HEK293 (cell line): Measurements from ENCODE around the gene CAP1.

ENCODE experiments used
- ATF2 ChIP-seq: fragments of 450-650 bp; formaldehyde crosslinking; IDR thresholded peaks from 2 replicates; pipeline ENCODE4 v1.5.1; 2016; ENCODE audit warnings: missing biosample characterization, missing genetic modification characterization, low read depth
- CTCF ChIP-seq: fragments of 450-650 bp; formaldehyde crosslinking; IDR thresholded peaks from 2 replicates; pipeline ENCODE4 v1.5.1; 2016; ENCODE audit warnings: missing biosample characterization, missing genetic modification characterization
- GLI4 ChIP-seq: fragments of 450-650 bp; formaldehyde crosslinking; IDR thresholded peaks from 2 replicates; pipeline ENCODE4 v1.5.1; 2016; ENCODE audit warnings: missing biosample characterization, missing genetic modification characterization
- INSM2 ChIP-seq: fragments of 450-650 bp; formaldehyde crosslinking; IDR thresholded peaks from 2 replicates; pipeline ENCODE4 v1.5.1; 2016; ENCODE audit warnings: missing biosample characterization, missing genetic modification characterization
- KLF17 ChIP-seq: fragments of 450-650 bp; formaldehyde crosslinking; IDR thresholded peaks from 2 replicates; pipeline ENCODE4 v1.5.1; 2016; ENCODE audit warnings: missing biosample characterization, missing genetic modification characterization
- ZBTB17 ChIP-seq: fragments of 450-650 bp; formaldehyde crosslinking; IDR thresholded peaks from 2 replicates; pipeline ENCODE4 v1.5.1; 2016; ENCODE audit warnings: missing biosample characterization, missing genetic modification characterization
- ZFP3 ChIP-seq: fragments of 450-650 bp; formaldehyde crosslinking; IDR thresholded peaks from 2 replicates; pipeline ENCODE4 v1.5.1; 2016; ENCODE audit warnings: low read depth, missing biosample characterization, missing genetic modification characterization
- ZNF138 ChIP-seq: fragments of 450-650 bp; formaldehyde crosslinking; IDR thresholded peaks from 2 replicates; pipeline ENCODE4 v1.5.1; 2016; ENCODE audit warnings: missing biosample characterization, missing genetic modification characterization, borderline replicate concordance
- ZNF140 ChIP-seq: fragments of 450-650 bp; formaldehyde crosslinking; IDR thresholded peaks from 2 replicates; pipeline ENCODE4 v1.5.1; 2016; ENCODE audit warnings: missing biosample characterization, missing genetic modification characterization
- ZNF292 ChIP-seq: fragments of 450-650 bp; formaldehyde crosslinking; IDR thresholded peaks from 2 replicates; pipeline ENCODE4 v1.5.1; 2016; ENCODE audit warnings: low read depth, missing biosample characterization, missing genetic modification characterization, borderline replicate concordance
- ZNF362 ChIP-seq: fragments of 450-650 bp; formaldehyde crosslinking; IDR thresholded peaks from 2 replicates; pipeline ENCODE4 v1.5.1; 2016; ENCODE audit warnings: missing biosample characterization, missing genetic modification characterization
- ZNF416 ChIP-seq: fragments of 450-650 bp; formaldehyde crosslinking; IDR thresholded peaks from 2 replicates; pipeline ENCODE4 v1.5.1; 2016; ENCODE audit warnings: missing biosample characterization, missing genetic modification characterization
- ZNF426 ChIP-seq: fragments of 450-650 bp; formaldehyde crosslinking; IDR thresholded peaks from 2 replicates; pipeline ENCODE4 v1.5.1; 2017; ENCODE audit warnings: missing biosample characterization, missing genetic modification characterization, mild to moderate bottlenecking, inconsistent platforms, moderate library complexity
- ZNF501 ChIP-seq: fragments of 450-650 bp; formaldehyde crosslinking; IDR thresholded peaks from 2 replicates; pipeline ENCODE4 v1.5.1; 2016; ENCODE audit warnings: missing biosample characterization, missing genetic modification characterization
- ZNF510 ChIP-seq: fragments of 450-650 bp; formaldehyde crosslinking; IDR thresholded peaks from 2 replicates; pipeline ENCODE4 v1.5.1; 2018; ENCODE audit warnings: mild to moderate bottlenecking, missing genetic modification characterization, missing biosample characterization; ENCODE audit not compliant: insufficient replicate concordance
- ZNF514 ChIP-seq: fragments of 450-650 bp; formaldehyde crosslinking; IDR thresholded peaks from 2 replicates; pipeline ENCODE4 v1.5.1; 2016; ENCODE audit warnings: missing biosample characterization, missing genetic modification characterization
- ZNF518A ChIP-seq: fragments of 450-650 bp; formaldehyde crosslinking; conservative IDR thresholded peaks from 2 replicates; pipeline ENCODE4 v1.5.1; 2016; ENCODE audit warnings: low read depth, missing biosample characterization, missing genetic modification characterization
- ZNF521 ChIP-seq: fragments of 450-650 bp; formaldehyde crosslinking; IDR thresholded peaks from 2 replicates; pipeline ENCODE4 v1.5.1; 2017; ENCODE audit warnings: missing biosample characterization, mild to moderate bottlenecking, missing genetic modification characterization
- ZNF560 ChIP-seq: fragments of 450-650 bp; formaldehyde crosslinking; IDR thresholded peaks from 2 replicates; pipeline ENCODE4 v1.5.1; 2017; ENCODE audit warnings: missing biosample characterization, missing genetic modification characterization, borderline replicate concordance
- ZNF600 ChIP-seq: fragments of 450-650 bp; formaldehyde crosslinking; IDR thresholded peaks from 2 replicates; pipeline ENCODE4 v1.5.1; 2016; ENCODE audit warnings: missing biosample characterization, missing genetic modification characterization
- ZNF658 ChIP-seq: fragments of 450-650 bp; formaldehyde crosslinking; IDR thresholded peaks from 2 replicates; pipeline ENCODE4; 2016; ENCODE audit warnings: missing biosample characterization, missing genetic modification characterization
- ZNF76 ChIP-seq: fragments of 450-650 bp; formaldehyde crosslinking; IDR thresholded peaks from 2 replicates; pipeline ENCODE4; 2016; ENCODE audit warnings: low read depth, missing biosample characterization, missing genetic modification characterization, borderline replicate concordance
- ZSCAN16 ChIP-seq: fragments of 450-650 bp; formaldehyde crosslinking; IDR thresholded peaks from 2 replicates; pipeline ENCODE4 v1.5.1; 2016; ENCODE audit warnings: missing biosample characterization, missing genetic modification characterization
- ZSCAN5A ChIP-seq: fragments of 450-650 bp; formaldehyde crosslinking; IDR thresholded peaks from 2 replicates; pipeline ENCODE4 v1.5.1; 2016; ENCODE audit warnings: missing biosample characterization, missing genetic modification characterization

Gene CAP1

GRCh38 chr1:40040511-40041465 is at the start of gene CAP1 (continued):
- TF ChIP-seq ZBTB17 (tag by site-specific recombination): 0 out of 2 replicates have a peak, but pooled peaks have one; percentile 11
- TF ChIP-seq ZNF362 (tag by site-specific recombination): no peak
- no peak for TF ChIP-seq GLI4 (tag by site-specific recombination)
- TF ChIP-seq INSM2 (tag by site-specific recombination): no peak
- peak; percentile 37 for TF ChIP-seq CTCF (tag by site-specific recombination)
- no peak for TF ChIP-seq ZNF658 (tag by site-specific recombination)
- 0 out of 2 replicates have a peak, but pooled peaks have one; percentile 54 for TF ChIP-seq ZSCAN5A (tag by site-specific recombination)
- no peak for TF ChIP-seq ZNF521 (tag by site-specific recombination)
- peak; percentile 55; the same call in 1 of the 2 replicates for TF ChIP-seq ZNF600
- TF ChIP-seq ZNF416 (tag by site-specific recombination): no peak
- no peak for TF ChIP-seq ZNF292 (tag by site-specific recombination)
- no peak for TF ChIP-seq ZNF138 (tag by site-specific recombination)
- TF ChIP-seq ZNF510: no peak
- TF ChIP-seq ZFP3: no peak
- TF ChIP-seq KLF17 (tag by site-specific recombination): 0 out of 2 replicates have a peak, but pooled peaks have one; percentile 16
- no peak; the same call in 1 of the 2 replicates for TF ChIP-seq ZNF518A (tag by site-specific recombination)
- TF ChIP-seq ZNF501 (tag by site-specific recombination): peak; percentile 47; the same call in 1 of the 2 replicates
- no peak for TF ChIP-seq ZNF140 (tag by site-specific recombination)
- no peak for TF ChIP-seq ZSCAN16 (tag by site-specific recombination)
- no peak for TF ChIP-seq ATF2 (tag by site-specific recombination)
- no peak for TF ChIP-seq ZNF514 (tag by site-specific recombination)
- TF ChIP-seq ZNF76 (tag by site-specific recombination): peak; percentile 78; the same call in 1 of the 2 replicates
- no peak for TF ChIP-seq ZNF560 (tag by site-specific recombination)
- TF ChIP-seq ZNF426: no peak
